Mesothelial cell of epicardium (in vitro differentiated cells): ENCODE data around the gene MRPS34. TPM values are rescaled to one million over a fixed set of nuclear protein-coding genes. Genes with fewer than 3 reads are reported as not detected.
A peak's percentile ranks its signal among the peaks of the same experiment; 100 is the strongest.

Source experiments
- DNase-seq, 2 experiments: peaks; one replicate each; pipeline ENCODE4 v3.0.0; 2021; ENCODE audit warnings: low spot score in 2 of 2; ENCODE audit not compliant: unreplicated experiment in 2 of 2
- H3K27ac Mint-ChIP-seq: 2 replicates; pipeline ENCODE4 v1.8.0; 2021; ENCODE audit warnings: mixed read lengths
- H3K27me3 Mint-ChIP-seq: 2 replicates; pipeline ENCODE4 v1.8.0; 2021; ENCODE audit warnings: low read depth, mixed read lengths
- H3K36me3 Mint-ChIP-seq: 2 replicates; pipeline ENCODE4 v1.8.0; 2021; ENCODE audit warnings: mixed read lengths
- H3K4me1 Mint-ChIP-seq: 2 replicates; pipeline ENCODE4 v1.8.0; 2021; ENCODE audit warnings: mixed read lengths
- H3K4me3 Mint-ChIP-seq: 2 replicates; pipeline ENCODE4 v1.8.0; 2021; ENCODE audit warnings: mild to moderate bottlenecking, moderate library complexity, mixed read lengths
- H3K9me3 Mint-ChIP-seq: 2 replicates; pipeline ENCODE4 v1.8.0; 2021; ENCODE audit warnings: mixed read lengths
- total RNA-seq: library from RNA; stranded (reverse); gene quantifications from 3 replicates; pipeline ENCODE4 v1.2.1, GENCODE V29; 2021
- TF ChIP-seq, protein P1 (sequence below): fragments of 200-600 bp; sonication (generic); IDR thresholded peaks from one replicate; pipeline ENCODE4 v1.5.0; 2021; ENCODE audit warnings: antibody characterized with exemption; ENCODE audit not compliant: unreplicated experiment

The MRPS34 gene
- total RNA-seq, 1 donor from 2014 or later = 62.2 TPM

DNA sequence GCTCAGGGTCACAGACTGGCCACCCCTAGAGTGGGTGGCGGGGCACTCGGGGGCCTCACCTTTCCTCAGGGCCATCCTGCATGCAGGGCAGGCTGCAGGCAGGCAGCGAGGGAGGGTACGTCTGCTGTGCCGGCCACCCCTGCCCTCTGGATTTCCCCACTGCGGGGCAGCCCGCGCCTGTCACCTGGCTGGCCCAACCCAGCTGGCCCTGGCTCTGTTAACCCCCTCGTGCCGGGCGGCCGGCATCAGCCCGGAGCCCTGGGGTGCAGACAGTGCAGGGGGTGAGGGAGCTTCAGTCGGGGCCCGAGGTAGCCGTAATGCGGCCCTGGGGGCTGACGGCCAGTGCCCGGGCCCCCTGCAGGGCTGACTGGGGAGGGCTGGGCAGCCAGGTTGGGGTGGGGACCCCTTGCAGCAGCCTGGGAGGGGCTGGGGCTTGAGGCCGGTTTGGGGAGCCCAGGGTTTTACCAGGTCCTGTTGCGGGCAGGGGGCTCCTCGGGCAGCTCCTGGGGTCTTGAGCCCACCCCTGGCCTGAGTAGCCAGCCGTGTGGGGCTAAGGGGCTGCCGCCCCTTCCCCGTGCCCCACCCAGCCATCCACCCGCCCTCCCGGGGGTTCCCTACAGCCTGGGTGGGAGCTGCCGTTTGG lies 20.8 kb upstream of the MRPS34 start, which contains the start of gene IGFALS:
IGFALS (minus strand) TSS at position 128 of the 643 bp plus-strand sequence; CDS start at position 75, 53 bp downstream.
- TF ChIP-seq, protein P1, sequence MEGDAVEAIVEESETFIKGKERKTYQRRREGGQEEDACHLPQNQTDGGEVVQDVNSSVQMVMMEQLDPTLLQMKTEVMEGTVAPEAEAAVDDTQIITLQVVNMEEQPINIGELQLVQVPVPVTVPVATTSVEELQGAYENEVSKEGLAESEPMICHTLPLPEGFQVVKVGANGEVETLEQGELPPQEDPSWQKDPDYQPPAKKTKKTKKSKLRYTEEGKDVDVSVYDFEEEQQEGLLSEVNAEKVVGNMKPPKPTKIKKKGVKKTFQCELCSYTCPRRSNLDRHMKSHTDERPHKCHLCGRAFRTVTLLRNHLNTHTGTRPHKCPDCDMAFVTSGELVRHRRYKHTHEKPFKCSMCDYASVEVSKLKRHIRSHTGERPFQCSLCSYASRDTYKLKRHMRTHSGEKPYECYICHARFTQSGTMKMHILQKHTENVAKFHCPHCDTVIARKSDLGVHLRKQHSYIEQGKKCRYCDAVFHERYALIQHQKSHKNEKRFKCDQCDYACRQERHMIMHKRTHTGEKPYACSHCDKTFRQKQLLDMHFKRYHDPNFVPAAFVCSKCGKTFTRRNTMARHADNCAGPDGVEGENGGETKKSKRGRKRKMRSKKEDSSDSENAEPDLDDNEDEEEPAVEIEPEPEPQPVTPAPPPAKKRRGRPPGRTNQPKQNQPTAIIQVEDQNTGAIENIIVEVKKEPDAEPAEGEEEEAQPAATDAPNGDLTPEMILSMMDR = no peak
- peak in 1 of 2 experiments; percentile 36 for DNase-seq
- Mint-ChIP-seq H3K4me3 (no peak within 1 kb of the TSS), H3K4me1 (no peaks in the 10 kb centered on the region), H3K27ac (no peak within 1 kb of the TSS), H3K36me3 (peaks cover 10% of the 10 kb centered on the region), H3K27me3 (no peaks in the 10 kb centered on the region), H3K9me3 (peaks cover under 1% of the 10 kb centered on the region)

DNA sequence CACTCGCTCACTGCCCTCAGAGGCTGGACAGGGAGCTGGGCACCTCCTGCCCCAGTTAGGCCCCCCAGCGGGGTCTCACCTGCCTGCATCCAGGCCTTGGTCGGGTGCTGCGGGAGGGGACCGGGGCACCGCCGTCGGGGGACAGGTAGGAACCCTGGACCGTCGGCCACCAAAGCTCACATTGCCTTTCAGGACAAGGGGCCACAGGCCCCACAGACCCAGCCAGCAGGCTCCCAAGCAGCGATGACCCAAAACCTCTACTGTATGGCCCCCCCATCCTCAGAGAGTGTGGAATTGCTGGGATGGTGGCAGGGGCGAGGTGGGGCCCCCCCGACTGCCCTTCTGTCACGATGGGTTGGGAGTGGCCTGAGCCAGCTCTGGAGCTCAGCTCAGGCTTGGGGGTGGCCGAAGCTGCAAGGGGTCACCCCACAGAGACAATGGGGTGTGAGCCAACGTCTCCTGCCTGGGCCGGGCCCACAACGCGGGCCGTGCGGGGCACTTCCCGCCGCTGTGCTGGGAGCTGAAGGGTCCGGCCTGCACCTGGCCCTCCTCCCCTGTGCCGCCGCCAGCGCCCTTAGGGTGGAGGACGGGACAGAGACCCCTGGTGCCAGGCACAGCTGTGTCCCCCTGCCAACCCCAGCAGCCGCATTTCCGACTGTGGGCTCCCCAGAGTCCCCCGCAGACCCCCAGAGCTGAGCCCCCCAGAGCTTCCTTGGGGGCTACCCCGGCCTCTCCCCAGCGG lies 20.1 kb upstream of the MRPS34 start:
- Mint-ChIP-seq H3K4me1 (no peaks in the 10 kb centered on the region), H3K27ac (no peak overlapping the region), H3K4me3 (no peak overlapping the region), H3K9me3 (no peaks in the 10 kb centered on the region), H3K36me3 (peaks cover 10% of the 10 kb centered on the region), H3K27me3 (no peaks in the 10 kb centered on the region)
- TF ChIP-seq, protein P1 = no peak
- no peak for DNase-seq

DNA sequence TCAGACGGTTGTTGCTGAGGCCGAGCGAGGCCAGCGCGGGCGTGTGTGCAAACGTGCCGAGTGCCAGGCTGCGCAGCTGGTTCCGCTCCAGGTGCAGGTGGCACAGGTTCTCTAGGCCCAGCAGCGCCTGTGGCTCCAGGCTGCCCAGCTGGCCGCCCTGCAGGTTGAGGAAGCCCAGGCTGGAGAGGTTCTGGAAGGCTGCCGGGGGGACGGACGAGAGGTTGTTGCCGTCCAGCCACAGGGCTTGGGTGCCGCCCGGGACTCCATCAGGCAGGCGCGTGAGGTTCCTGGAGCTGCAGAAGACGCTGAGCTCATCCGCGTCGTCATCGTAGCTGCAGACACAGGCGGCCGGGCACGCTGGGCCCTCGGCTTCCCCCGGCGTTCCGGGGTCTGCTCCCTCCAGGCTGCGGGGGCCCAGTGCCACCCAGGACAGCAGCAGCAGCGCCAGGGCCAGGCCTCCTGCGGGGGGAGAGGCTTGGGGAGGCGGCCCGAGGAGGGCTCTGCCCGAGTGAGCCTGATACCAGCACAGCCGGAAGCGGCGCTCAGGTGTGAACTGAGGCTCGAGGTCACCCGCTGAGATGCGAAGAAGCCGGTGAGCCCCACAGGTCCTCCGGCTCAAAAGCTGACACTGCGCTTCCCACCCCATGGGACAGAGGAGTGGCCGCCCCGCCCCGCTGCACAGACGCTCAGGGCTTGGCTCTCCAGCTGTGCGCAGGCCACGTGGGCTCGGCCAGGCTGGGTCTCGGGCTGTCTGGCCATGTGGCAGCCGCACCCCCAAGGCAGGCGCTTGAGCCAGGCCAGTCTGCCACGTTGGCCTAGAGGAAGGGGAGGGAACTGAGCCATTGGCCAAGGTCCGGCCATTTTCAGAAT lies 19.2 kb upstream of the MRPS34 start:
- no peaks in the 10 kb centered on the region for H3K4me1 Mint-ChIP-seq
- H3K9me3 Mint-ChIP-seq = no peaks in the 10 kb centered on the region
- H3K4me3 Mint-ChIP-seq = no peak overlapping the region
- peaks cover 9% of the 10 kb centered on the region for H3K36me3 Mint-ChIP-seq
- no peak overlapping the region for H3K27ac Mint-ChIP-seq
- H3K27me3 Mint-ChIP-seq = no peaks in the 10 kb centered on the region
- DNase-seq = peak in 1 of 2 experiments; percentile 18
- TF ChIP-seq, protein P1 = no peak

DNA sequence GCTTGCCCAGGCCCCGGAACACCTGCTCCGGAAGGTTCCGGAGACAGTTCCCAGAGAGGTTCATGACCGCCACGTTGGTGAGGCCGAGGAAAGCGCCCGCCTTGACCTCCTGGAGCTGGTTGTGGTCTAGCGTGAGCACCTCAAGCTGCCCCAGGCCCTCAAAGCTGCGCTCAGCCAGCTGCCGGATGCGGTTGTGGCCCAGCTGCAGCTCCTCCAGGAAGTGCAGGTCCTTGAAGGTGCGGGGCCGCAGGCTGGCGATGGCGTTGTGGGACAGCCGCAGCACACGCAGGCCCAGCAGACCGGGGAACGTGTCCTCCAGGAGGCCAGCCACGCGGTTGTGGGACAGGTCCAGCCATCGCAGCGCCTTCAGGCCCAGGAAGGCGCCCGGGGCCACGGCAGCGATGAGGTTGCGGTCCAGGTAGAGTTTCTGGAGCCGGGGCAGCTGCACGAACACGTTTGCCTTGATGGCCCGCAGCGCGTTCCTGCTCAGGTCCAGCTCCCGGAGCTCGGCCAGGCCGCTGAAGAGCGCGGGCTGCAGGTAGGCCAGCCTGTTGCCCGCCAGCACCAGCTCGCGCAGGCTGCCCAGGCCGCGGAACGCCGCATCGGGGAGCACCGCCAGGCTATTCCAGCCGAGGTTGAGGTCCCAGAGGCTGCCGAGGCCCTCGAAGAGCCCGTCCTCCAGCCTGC lies 18.5 kb upstream of the MRPS34 start:
- Mint-ChIP-seq H3K4me3 (no peak overlapping the region), H3K27me3 (no peaks in the 10 kb centered on the region), H3K4me1 (no peaks in the 10 kb centered on the region), H3K27ac (no peak overlapping the region), H3K9me3 (no peaks in the 10 kb centered on the region), H3K36me3 (peaks cover 5% of the 10 kb centered on the region)
- peak in 1 of 2 experiments; percentile 37 for DNase-seq
- TF ChIP-seq, protein P1 = no peak

DNA sequence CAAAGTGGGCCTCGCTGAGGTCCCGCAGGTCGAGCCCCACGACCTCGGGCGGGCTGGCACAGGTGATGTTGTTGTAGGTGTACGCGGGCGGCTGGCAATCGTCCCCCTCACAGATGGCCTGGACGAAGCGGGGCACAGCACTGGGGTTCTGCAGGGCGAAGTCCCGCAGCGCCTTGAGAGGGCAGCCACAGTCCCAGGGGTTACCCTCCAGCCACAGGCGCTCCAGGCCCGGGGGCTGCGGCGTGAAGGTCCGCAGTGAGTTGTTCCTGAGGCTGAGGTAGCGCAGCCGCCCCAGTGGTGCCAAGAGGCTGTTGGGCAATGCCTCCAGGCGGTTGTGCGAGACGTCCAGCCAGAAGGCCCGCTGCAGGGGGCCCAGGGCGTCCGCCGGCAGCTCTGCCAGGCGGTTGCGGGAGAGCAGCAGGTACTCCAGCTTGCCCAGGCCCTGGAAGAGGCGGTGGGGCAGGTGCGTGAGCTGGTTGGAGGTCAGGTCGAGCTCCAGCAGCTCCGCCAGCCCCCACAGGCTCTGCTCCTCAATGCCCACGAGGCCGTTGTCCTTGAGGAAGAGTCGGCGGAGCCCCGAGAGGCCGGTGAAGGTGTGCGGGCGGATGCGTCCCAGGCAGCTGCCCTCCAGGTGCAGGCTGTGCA lies 17.8 kb upstream of the MRPS34 start:
- Mint-ChIP-seq H3K9me3 (no peaks in the 10 kb centered on the region), H3K27ac (no peak overlapping the region)
- peak; percentile 18 to 37 for DNase-seq

More for the DNA sequence above, 17.8 kb upstream of the MRPS34 start:
- peaks cover 5% of the 10 kb centered on the region for H3K36me3 Mint-ChIP-seq
- H3K4me3 Mint-ChIP-seq = no peak overlapping the region
- H3K27me3 Mint-ChIP-seq = no peaks in the 10 kb centered on the region
- no peaks in the 10 kb centered on the region for H3K4me1 Mint-ChIP-seq
- TF ChIP-seq, protein P1 = no peak
